ENCODE data around the gene PYGO2.
A peak's percentile ranks its signal among the peaks of the same experiment; 100 is the strongest.

Gene PYGO2, protein sequence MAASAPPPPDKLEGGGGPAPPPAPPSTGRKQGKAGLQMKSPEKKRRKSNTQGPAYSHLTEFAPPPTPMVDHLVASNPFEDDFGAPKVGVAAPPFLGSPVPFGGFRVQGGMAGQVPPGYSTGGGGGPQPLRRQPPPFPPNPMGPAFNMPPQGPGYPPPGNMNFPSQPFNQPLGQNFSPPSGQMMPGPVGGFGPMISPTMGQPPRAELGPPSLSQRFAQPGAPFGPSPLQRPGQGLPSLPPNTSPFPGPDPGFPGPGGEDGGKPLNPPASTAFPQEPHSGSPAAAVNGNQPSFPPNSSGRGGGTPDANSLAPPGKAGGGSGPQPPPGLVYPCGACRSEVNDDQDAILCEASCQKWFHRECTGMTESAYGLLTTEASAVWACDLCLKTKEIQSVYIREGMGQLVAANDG

DNA sequence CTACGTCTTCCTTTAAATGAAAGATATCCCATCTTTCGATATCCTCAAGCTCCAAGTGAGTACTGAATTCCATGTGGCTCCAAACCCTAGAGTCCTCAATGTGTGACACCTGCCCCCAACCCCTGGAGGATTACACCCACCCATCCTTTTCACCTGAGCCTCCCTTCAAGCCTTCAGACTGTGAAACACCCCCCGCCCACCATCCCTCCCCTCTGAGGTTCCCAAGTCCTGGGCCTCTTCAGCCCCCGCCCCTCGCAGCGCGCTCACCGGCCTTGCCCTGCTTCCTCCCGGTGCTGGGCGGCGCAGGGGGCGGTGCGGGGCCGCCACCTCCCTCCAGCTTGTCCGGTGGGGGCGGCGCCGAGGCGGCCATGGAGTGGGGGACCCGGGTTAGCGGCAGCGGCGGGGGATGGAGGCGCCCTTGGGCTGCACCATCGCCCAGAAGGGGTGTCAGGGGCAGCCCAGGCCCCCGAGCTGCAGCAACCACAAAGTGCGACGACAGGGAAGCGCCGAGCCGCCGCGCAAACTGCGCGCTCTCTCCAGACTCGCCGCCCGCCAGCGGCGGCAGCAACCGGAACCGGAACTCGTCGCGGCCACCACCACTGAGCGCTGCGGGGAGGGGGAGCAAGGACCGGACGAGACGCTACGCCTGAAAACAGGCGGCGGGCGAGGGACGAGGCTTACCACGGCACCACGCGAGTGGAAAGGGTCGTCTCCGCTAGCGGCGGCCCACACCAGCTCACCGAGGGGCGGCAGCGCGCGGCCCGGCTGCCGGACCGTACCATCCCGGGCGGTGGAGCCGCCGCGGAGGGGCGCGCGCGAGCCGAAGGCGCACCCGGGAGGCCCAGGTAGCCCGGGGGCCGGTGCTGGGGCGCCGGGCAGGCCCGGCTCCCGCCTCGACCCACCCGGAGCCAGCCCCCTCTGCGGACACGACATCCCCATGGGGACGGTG lies at the start of gene PYGO2:
TSS of gene PYGO2 (minus strand) at position 576 of the 949 bp plus-strand sequence. CDS start at position 370, 206 bp downstream.
- DNase-seq (ENCODE audit: low spot score): peak; percentile 80

DNA sequence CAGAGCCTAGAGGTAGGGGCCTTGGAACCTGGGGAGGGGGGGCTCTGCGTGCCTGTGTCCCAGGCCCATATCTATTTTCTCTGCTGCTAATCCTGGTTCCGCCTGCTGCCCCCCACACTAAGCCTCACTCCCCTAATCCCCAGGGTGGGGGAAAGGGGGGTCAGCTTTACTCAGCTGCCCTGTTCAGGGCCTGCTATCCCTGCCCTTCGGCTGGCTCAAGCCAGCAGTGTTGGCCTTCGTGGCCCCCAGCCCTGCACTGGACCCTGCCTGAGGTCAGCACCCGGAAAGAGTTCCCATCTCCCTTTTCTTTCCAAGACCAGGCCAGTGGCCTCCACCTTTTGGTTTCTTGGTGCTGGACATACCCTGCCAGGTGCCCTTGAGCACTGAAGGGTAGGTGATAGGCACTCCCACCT lies 49.4 kb upstream of the PYGO2 start:
- DNase-seq (ENCODE audit: low spot score): no peak

DNA sequence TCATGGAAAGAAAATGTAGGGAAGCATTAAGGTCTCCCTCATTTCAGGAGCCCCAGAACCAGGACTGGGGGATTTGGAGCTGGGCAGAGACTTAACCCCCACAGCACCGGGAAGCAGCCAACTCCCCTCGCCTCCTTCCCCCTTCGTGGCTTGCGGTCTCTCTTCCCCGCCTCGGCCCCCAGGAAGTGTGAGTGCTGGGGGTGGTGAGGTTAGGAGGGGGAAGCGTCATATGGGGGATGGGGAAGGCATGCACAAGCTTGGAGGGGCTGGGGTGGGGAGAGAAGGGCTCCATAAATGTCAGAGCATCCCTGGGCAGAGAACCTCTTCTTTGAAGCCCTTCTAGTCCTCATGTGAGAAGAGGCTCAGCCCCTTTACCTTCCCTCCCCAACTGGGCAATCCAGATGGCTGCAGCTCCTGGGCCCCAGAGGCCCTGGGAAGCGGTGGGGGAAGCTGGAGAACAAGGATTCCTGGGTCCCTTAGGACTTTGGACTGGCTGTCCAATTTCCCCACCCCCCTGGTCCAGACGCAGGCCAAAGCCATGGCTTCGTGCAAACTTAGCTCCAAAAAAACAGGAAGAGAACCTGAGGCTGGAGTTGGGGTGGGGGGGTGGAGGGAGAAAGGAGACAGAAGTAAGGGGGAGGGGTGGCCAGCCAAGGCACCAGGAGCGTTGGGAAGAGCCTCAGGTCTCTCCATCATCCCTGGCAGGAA lies 48.8 kb upstream of the PYGO2 start:
- no peak for DNase-seq (ENCODE audit: low spot score)

DNA sequence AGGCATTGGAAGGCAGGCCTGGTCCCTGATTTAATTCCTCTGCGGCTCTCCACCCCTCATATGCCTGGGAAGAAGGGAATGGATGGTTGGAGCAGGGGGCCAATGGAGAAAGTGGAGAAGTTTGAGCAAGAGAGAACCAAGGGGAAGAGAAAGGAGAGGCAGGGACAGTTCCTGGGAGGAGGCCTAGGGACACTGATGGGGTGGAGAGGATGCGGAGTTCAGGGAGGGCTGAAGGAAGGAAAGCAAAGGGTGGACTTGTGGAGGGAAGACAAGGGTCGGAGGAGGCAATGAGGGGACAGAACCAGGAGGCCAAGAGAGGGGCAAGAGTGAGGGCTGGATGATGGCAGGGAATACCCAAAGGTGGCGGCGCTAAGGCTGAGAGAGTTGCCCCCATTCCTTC lies 48.2 kb upstream of the PYGO2 start:
- DNase-seq (ENCODE audit: low spot score): no peak

DNA sequence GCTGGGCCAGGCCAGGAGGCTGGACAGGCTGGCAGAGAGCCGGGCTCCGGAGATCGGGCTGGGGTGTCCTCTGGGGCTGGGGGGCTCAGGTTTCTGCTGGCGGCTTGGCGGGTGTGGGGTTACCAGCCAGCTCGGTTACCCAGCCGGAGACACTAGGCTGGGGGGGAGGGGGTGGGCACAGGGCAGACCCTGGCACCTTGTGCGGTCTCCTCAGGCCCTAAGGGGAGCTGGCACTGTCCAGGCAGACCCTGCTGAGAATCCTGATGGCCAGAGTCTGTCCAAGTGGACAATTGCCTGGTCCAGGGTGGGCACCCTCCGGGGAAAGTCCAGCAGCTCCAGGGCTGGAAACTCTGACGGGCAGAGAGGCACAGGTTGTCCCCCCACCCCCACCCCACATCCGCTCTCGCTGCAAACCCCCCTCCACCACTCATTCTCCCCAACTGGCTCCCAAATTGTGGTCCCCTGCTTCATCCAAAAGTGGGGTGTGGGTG lies 47.7 kb upstream of the PYGO2 start:
- DNase-seq (ENCODE audit: low spot score): no peak

DNA sequence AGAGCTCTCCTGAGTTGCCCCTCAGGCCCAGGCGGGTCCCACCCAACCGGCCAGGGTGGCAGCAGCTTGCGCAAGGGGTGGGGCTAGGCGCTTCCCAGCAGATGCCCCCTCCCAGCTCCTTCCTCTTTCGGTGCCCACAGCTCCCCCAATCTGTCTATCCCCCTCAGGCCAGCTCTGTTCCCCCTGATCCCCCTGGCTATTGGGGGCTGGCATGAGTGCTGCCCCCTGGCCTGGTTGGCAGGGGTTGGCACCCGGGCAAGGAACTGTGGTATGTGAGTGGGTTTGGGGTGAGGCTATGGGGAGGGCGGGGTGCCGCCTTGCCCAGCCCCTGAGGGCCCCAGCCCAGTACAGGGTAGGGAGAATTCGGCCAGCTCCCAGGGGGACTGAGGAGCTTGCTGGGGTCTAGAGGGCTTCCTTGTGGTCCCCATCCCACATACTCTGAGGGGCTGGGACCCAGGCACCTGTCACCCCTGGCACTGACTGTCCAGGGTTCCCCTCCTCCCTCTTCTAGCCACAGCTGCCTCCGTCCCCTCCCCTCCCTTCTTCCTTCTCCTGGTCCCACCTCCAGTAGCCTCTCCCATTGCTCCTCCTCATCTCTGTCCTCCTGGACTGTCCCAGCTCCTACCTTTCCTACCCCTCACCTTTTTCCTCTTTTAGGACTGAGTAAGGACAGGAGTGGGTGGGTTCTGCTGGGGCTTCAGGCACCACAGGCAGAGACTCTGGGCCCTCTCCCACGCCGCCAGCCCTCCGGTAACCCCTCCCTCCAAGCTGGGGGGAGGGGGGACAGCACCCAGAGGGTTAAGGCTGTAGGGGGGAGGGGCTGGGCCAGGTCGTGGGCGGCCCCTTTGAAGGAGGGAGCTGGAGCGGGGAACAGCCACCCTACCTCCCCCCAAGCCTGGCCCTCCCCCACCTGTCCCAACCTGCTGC lies 46.7 kb upstream of the PYGO2 start:
- DNase-seq (ENCODE audit: low spot score): no peak

DNA sequence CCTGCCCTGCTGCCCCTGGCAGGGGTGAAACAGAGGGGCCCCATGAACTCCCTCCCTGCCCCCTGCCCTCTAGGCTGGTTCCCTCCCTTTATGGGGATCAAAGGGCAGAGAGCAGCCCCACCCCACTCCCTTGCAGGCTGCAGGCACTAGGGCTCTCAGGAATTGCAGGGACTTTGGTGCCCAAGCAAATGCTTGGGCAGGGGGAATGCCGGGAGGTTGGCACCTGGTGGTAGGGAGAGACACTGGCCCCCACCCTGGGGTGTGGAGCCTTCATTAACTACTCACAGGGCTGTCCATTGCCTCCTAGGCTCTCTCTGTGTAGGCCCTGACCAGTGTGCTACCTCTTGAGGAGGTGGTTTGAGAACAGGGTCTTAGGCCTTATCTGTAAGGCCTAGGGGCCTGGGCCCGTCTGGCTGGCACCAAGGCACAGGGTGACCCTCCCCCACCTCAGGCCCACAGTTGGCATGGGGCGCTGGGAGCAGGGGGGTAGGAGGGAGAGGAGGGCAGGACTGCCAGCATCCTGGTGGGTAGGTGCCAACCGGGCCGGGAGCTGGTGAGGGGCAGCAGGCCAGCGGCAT lies 45.8 kb upstream of the PYGO2 start:
- no peak for DNase-seq (ENCODE audit: low spot score)

DNA sequence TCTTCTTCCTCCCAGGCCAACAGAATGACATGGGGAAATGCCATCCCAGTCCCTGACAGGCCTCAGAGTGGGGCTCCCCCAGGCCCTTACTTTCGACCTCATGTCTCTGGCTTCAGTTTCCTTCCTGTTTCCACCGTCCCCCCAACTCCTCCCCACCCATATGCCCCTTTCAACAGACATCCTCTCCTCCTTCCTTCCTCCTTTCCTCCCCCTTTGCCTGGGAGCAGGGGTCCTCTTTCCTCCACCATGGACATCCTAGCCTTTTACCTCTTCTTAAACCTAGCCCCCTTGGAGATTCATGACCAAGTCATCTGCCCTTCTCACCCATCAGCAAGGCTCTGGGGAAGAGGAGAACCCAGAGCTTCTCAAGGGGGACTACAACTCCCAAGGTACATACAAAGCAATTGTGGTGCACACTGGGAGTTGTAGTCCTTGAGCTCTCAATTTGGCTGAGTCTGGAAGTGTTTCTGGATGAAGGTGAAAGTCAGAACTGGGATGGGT lies 45.1 kb upstream of the PYGO2 start:
- peak; percentile 52 for DNase-seq (ENCODE audit: low spot score)

DNA sequence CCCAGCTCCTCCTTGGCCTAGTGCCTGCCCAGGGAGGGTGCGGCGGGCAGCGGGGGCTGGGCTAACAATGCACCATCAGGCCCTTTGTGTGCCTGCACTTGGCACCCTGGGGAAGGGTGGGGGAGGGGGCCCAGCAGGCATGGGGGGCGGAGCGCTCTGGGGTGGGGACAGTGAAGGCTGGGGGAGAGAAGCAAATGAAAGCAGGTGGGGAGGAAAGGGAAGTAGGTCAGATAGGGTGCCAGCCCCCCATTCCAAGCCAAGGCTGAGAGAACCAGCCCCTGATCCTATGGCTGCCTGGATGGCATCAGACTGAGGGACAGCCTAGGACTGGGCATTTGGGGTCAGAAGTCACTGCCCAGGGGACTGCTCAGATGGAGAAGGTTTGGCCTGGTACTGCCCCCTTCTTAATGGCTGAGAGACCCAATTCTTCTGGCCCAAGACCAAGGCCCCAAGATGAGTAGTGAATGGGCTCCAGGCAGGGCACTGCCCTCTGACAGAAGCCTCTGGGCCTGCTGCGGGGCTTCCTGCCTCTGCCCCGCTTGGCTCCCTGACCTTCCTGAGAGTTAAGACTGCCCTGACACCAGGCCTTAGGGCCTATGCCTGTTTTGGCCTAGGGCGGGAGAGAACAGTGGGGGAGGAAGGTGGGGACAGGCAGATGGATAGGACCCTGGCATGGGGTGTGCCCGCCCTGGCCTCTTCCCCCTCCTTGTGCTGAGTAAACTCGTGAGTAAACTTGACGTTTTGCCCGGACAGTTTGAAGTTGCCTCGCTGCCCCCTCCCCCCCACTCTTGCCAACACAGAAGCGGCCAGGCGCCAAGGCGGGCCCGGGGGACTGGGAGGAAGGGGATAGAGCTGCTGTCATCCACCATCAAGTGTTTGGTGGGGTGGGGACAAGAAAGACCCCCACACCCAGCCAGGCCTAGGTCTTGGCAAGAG lies 43.8 kb upstream of the PYGO2 start:
- no peak for DNase-seq (ENCODE audit: low spot score)

DNA sequence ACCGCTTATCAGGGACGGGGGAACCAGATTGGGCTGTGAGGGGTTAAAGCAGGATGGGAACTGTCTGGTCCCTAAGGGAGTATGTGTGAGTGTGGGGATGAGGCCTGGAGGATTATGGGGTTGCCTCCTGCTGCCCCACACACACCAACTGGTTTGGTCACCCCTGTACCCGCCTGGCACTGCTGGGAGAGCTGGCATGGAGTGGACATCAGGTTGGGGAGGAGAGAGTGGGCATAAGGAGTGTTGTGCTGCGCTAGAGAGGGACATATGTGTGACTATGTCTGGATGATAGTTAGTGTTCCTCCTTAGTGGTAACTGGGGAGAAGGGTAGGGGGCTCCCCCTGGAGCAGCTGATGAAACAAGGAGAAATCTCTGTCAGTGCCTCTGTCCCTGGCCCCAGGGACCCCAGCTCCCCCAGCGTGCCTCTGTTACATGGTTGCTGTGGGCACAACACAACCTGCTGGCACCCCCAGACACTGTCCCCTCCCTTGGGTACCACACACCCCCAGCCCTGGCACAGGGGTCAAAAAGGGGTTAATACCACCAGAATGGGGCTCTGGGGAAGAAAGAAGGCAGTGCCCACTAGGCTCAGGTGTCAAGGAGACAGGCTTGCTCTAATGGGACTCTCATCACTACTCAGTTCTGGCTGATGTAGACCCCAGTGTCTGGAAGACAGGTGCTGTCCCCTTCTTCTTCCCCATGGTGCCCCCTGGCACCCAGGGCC lies 42.9 kb upstream of the PYGO2 start:
- DNase-seq (ENCODE audit: low spot score): no peak

DNA sequence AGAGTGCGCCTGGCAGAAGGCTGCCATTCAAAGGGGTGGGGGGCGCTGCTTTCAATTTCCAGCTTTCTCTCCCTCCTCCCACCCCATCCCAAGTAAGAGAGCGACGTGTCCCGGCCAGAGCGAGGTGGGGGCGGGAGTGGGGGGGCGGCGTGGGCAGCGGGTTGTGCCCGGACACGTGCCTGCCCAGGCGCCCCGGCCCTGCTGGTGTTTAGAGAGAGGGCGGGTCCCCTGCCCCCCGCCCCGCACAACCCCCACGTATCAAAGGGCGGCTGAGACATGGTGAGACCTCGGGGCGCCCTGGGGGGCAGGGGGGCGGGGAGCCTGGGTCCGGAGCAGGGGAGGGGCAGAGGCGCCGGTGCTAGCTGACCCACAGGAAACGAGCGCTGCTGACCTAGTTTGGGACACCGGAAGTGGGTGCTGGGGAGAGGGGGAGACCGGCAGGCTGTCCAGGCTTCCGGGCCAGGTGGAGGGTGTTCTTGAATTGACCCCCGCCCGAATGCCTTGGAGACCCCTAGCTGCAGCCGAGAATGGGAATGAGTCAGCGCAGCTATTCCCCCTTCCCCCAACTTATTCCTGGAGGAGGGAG lies 42.3 kb upstream of the PYGO2 start:
- no peak for DNase-seq (ENCODE audit: low spot score)

DNA sequence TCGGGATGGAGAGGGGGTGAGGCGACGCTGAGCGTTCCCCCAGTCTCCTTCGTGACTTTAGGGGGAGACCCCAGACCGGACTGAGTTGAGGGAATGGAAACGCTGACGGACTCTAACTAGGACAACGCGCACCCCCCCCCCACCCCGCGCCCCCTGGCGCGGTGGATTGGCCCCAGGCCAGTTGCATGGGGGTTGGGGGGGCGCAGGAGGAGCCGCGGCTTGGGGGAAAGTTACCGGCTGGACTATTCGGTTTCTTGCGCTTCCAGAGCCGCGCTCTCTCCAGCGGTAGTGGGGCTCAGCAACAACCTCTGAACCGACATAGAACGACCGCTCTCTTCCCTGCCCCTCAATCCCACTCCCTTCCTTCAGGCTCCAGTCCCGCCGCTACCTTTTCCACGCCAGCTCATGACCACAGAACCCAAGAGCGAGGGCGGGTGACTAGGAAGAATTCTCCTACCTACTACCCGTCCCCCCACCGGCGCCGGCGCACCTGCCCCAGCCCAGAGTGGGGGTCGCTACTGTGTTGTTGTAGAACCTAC lies 41.7 kb upstream of the PYGO2 start:
- no peak for DNase-seq (ENCODE audit: low spot score)

DNA sequence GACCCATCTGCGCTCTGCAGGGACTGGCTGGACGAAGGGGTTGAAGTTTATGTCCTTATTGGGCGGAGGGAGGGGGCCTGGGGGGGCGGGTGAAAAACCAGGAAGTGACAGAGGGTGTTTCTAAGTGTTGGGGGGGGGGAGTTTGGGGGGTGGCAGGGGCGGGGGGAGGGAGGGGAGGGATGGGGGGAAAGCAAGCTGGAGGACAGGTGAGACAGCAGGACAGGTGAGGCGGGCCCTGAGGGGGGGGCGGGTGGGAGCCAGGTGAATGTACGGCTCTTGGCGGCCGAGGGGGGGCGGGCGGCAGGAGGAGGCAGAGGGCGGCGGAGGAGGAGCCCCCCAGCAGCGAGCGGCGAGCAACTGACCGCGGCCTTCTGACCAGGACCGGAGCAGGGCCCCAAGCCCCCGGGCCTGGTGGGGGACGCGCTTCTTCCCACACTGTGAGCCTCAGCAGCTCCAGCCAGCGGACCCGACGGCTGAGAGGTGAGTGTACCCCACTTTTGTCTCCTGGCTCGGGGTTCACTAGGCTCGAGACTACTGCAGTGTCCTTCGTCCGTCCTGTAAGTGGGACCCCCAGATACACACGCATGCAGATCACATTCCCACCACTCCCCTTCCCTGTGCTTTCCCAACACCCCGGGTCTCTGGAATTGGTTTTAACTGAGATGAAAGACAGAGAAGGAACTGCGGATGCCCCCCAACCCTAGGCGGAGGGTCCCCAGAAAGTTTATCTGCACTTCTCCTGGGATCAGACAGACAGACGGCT lies 41.1 kb upstream of the PYGO2 start, which contains the start of gene ZBTB7B:
TSS of gene ZBTB7B (plus strand) at position 339 of the 763 bp plus-strand sequence. CDS start 11,859 bp downstream, outside the sequence.
- DNase-seq (ENCODE audit: low spot score): no peak

DNA sequence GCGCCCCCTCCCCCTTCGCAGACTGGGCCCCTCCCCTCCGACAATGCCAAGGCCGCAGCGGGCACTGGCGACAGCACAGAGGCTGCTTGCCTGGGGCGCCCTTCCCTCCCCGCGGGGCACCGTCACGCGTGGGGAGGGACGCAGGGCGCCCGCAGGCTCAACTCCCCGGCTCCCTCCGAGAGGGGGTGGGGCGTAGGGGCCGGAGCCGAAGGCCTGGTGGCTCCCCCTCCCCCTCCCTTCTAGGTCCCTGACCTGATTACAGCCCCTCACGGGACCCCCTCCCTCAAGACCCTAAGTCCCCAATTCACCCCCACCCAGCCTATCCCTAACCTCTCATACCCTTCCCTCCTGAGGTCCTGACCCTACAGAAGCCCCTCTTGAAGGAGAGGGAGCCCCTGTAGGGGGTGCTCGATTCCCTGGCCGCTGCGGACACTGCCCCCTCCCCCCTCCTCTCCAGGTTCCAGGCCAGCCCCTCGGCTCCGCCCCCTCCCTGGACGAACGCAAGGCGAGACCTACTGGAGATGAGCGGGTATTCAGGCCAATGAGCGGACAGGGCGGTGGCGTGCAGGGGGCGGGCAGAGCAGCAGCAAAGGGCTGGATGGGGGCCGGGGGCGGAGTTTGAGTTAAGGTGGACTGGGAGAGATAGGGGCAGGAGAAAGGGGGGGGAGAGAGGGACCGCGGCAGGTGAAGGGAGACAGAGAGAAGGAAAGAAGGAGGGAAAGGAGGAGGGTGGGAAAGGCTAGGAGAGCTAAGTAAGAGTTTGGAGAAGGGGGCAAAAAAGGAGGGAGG lies 40.3 kb upstream of the PYGO2 start:
- peak; percentile 98 for DNase-seq (ENCODE audit: low spot score)

DNA sequence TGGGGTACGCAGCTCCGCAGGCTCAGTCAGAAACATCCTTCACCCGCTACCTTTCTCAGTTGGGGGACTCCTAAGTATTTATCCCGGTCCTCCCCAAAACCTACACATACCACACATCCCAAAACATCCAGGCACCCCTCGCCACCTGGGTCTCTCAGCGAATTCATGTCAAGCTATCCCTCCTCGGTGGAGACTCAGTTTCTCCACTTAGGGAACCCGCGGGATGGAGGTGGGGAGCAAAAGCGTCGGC lies 39.8 kb upstream of the PYGO2 start:
- DNase-seq (ENCODE audit: low spot score): no peak

DNA sequence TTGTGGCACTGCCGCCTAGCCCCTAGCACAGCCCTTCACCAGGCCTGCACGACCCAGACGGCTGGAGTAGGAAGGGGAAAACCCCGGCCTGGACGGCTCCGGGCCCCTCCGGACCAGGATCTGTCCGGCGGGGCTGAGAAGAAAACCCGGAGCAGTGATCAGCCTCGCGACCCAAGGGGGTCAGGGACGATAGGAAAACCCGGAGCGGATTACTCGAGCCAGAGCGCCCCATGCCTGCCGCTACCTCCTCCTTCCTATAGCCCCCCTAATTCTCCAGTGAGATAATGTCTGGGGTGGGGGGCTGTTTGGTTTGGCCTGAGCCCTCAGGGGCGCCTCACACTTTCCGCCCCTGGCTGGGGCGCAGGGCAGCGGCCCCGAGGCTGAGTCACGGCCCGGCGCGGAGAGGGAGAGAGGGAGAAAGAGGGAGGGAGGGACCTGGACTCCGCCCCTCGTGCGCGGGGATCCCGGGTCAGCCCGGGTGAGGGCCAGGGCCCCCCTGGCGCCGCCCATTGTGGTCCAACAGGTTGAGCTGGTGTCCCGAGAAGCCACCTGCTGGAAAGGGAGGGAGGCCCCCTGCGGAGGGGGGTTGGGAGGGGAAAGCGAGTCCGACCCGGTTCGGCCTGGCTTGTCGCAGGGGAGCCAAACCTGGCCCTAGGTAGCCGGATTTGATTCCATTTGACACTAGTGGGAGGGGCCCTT lies 39.3 kb upstream of the PYGO2 start:
- DNase-seq (ENCODE audit: low spot score): peak; percentile 74

Data from CD4-positive, alpha-beta T cell treated with Interleukin-2 at 100 ng/mL for 4 hours (primary cell).